Measurements from ENCODE around the gene ULK2. TPM values are rescaled to one million over a fixed set of nuclear protein-coding genes. Genes with fewer than 3 reads are reported as not detected.
A peak's percentile ranks its signal among the peaks of the same experiment; 100 is the strongest.
"Not testable (repeated sequence)": the region's sequence is repeated elsewhere in the genome, so short reads cannot be mapped to it uniquely, and the experiment has no call there.

Gene ULK2
- total and polyA plus RNA-seq, 2 experiments from 2014 or later = 6.8 to 19.2 TPM

DNA sequence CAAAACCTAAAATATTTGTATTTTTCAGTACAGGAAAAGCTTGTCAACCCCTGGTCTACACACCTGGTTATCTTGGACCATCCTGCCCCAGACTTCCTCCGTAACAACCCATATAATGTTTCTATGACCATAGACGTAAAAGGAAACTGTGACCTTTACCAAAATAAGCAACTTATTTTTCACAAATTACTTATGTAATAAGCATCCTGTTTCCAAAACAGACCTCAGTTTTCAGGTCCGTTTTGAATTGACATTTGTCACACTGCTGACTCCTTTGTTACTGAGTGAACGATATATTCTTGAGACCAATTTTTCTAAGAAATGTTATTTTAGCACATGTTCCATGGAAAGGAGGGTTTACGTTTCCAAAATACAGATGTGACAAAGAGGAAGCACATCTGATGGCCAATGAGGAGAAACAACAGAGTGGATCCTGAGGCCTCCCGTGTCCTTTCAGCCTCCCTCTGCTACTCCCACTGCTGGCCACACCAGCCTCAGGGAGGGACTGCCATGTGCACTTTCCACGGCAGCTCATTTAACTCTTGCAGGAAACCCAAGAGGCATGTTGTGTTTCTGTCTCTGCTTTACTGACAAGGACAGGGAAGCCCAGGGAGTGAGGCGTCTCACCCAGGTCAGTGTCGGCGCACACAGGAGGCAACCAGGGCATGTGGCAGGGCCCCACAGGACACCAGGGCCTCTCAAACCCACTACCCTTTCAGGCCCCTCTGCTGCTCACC lies 99.5 kb downstream of the ULK2 start:
- in situ Hi-C loops (cut with MboI) = loop anchor here (5.0 to 25.0 kb wide), 3 partner anchors 256 to 506 kb away; partner anchors contain the start of gene B9D1

DNA sequence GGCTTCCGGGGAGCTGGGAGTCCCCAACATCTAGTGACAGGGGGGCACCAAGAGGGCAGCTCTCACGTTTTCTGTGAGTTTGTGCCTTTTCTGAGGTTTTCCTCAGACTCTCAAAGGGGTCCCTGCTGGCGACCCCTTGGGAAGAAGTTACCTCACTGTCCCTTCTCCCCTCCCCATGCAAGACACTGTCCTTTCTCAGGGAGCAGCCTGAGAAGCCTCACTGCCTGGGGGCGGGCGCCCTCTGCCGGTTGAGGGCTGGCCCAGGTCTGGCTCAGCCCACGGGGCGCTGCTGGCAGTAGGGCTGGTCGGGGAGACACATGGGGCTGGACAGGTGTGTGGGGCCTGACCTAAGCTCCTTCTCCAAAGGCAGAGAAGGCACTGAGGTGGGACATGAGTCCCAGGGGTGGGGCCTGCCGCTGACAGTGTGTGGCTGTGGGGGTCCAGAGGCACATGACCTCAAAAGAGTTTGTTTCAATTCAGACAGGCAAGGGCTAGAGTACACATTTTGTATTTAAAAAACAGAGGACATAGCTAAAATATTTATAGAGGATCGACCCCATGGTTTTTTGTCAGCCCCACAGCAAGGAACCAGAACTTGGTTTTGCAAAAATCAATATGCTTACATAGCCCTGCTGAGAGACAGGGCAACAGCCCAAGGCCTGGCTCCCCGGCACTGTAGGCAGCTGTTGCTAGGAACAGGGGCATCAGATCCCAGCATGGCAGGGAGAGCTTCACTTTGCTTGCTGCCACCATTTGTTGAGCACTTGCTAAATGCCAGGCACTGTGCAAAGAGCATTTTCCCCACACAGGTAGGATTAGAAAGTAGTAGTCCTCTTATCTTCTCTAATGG lies 101.1 kb downstream of the ULK2 start:
- Histone ChIP-seq H3K27me3 (replicated peaks; ENCODE audit: insufficient read depth) (no peaks in the 10 kb centered on the region), H3K9me3 (ENCODE audit: low read depth) (no peaks in the 10 kb centered on the region), H3K27ac (no peak overlapping the region), H3K4me1 (ENCODE audit: insufficient read depth) (peaks cover 15% of the 10 kb centered on the region), H4K20me1 (ENCODE audit: insufficient read depth) (no peaks in the 10 kb centered on the region), H2AFZ (no peak overlapping the region), H3K4me2 (ENCODE audit: unreplicated experiment) (no peak overlapping the region), H3K9ac (no peak overlapping the region), H3K4me3 (no peak overlapping the region), H3K9me2 (ENCODE audit: insufficient read depth) (no peaks in the 10 kb centered on the region), H3K79me2 (ENCODE audit: insufficient read depth) (no peaks in the 10 kb centered on the region), H3K36me3 (ENCODE audit: low read depth) (no peaks in the 10 kb centered on the region), H3F3A (ENCODE audit: insufficient read depth) (no peaks in the 10 kb centered on the region)
- WGBS, 2 experiments (ENCODE audit: low coverage in 1 of 2, low lambda C conversion rate in 2 of 2, missing lambda C conversion rate in 2 of 2) = 11 to 18% methylated on average over 12 of the region's 12 CpGs
- peak; percentile 75 for DNase-seq
- in situ Hi-C loops (cut with MboI) = loop anchor here (5.0 to 25.0 kb wide), 3 partner anchors 254 to 504 kb away; partner anchors contain the start of gene B9D1
- no peak for TF ChIP-seq EZH2phosphoT487 (IDR thresholded peaks at IDR 0.05; ENCODE audit: insufficient read depth, low read depth)
- TF ChIP-seq EZH2 (IDR thresholded peaks at IDR 0.05; ENCODE audit: insufficient read depth, poor library complexity, severe bottlenecking) = no peak

More for the DNA sequence above, 99.5 kb downstream of the ULK2 start:
- WGBS, 2 experiments (ENCODE audit: low coverage in 1 of 2, low lambda C conversion rate in 2 of 2, missing lambda C conversion rate in 2 of 2) = 52% methylated on average over 10 of the region's 10 CpGs
- no peaks in the 10 kb centered on the region for H4K20me1 ChIP-seq (ENCODE audit: insufficient read depth)
- peaks cover 11% of the 10 kb centered on the region for H3K4me1 ChIP-seq (ENCODE audit: insufficient read depth)
- H3K9me3 ChIP-seq (ENCODE audit: low read depth) = no peaks in the 10 kb centered on the region
- no peaks in the 10 kb centered on the region for H3F3A ChIP-seq (ENCODE audit: insufficient read depth)
- no peak overlapping the region for H3K9ac ChIP-seq
- H3K4me3 ChIP-seq = no peak overlapping the region
- 0 out of 2 replicates have a peak overlapping the region, but pooled peaks have one; percentile 8 for H2AFZ ChIP-seq
- TF ChIP-seq EZH2phosphoT487 (IDR thresholded peaks at IDR 0.05; ENCODE audit: insufficient read depth, low read depth) (no peak), EZH2 (IDR thresholded peaks at IDR 0.05; ENCODE audit: insufficient read depth, poor library complexity, severe bottlenecking) (no peak)
- no peaks in the 10 kb centered on the region for H3K36me3 ChIP-seq (ENCODE audit: low read depth)
- no peaks in the 10 kb centered on the region for H3K9me2 ChIP-seq (ENCODE audit: insufficient read depth)
- no peaks in the 10 kb centered on the region for H3K79me2 ChIP-seq (ENCODE audit: insufficient read depth)
- no peaks in the 10 kb centered on the region for H3K27me3 ChIP-seq (replicated peaks; ENCODE audit: insufficient read depth)
- no peak overlapping the region for H3K4me2 ChIP-seq (ENCODE audit: unreplicated experiment)
- no peak overlapping the region for H3K27ac ChIP-seq
- DNase-seq = no peak

DNA sequence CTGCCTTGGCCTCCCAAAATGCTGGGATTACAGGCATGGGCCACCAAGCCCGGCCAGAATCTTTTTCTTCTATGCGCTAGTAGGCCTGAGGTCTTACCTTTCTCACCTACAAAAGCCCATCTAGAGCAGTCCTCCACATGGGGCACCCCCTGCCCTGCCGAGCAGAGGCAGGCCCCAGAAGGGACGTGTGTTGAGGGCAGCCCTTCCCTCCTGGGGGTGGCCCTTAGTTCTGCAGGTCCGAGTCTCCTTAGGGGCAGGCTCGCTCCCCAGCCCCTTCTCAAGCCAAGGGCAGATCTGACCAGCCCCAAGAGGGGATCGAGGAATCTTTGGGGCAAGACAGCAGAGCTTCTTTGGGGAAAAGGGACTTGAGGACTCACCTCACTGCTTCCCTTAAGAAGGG lies 101.7 kb downstream of the ULK2 start:
- no peaks in the 10 kb centered on the region for H3K79me2 ChIP-seq (ENCODE audit: insufficient read depth)
- H3K9me2 ChIP-seq (ENCODE audit: insufficient read depth) = no peaks in the 10 kb centered on the region
- no peaks in the 10 kb centered on the region for H3K36me3 ChIP-seq (ENCODE audit: low read depth)
- no peak overlapping the region for H3K27ac ChIP-seq
- peaks cover 15% of the 10 kb centered on the region for H3K4me1 ChIP-seq (ENCODE audit: insufficient read depth)
- H3K4me3 ChIP-seq = no peak overlapping the region
- WGBS, 2 experiments (ENCODE audit: low coverage in 1 of 2, low lambda C conversion rate in 2 of 2, missing lambda C conversion rate in 2 of 2) = 53 to 58% methylated on average over 7 of the region's 7 CpGs
- no peaks in the 10 kb centered on the region for H3F3A ChIP-seq (ENCODE audit: insufficient read depth)
- no peaks in the 10 kb centered on the region for H3K9me3 ChIP-seq (ENCODE audit: low read depth)
- TF ChIP-seq EZH2phosphoT487 (IDR thresholded peaks at IDR 0.05; ENCODE audit: insufficient read depth, low read depth) (no peak), EZH2 (IDR thresholded peaks at IDR 0.05; ENCODE audit: insufficient read depth, poor library complexity, severe bottlenecking) (no peak)
- no peaks in the 10 kb centered on the region for H4K20me1 ChIP-seq (ENCODE audit: insufficient read depth)
- H3K9ac ChIP-seq = no peak overlapping the region
- no peak overlapping the region for H3K4me2 ChIP-seq (ENCODE audit: unreplicated experiment)
- in situ Hi-C loops (cut with MboI) = loop anchor here (5.0 to 25.0 kb wide), 3 partner anchors 254 to 504 kb away; partner anchors contain the start of gene B9D1
- DNase-seq = no peak
- no peaks in the 10 kb centered on the region for H3K27me3 ChIP-seq (replicated peaks; ENCODE audit: insufficient read depth)
- no peak overlapping the region for H2AFZ ChIP-seq

DNA sequence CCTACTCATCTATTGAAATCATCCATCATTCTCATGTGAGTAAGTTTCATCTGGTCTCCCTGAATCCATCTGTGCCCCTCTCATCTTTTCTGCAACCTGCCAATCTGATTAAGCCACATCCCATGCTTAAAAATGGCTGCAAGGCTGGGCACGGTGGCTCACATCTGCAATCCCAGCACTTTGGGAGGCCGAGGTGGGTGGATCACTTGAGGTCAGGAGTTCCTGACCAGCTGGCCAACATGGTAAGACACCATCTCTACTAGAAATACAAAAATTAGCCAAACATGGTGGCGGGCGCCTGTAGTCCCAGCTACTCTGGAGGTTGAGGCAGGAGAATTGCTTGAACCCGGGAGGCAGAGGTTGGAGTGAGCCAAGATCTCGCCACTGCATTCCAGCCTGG lies 103.7 kb downstream of the ULK2 start:
- not testable (repeated sequence) for H3K4me2 ChIP-seq (ENCODE audit: unreplicated experiment); H3K9ac ChIP-seq; H2AFZ ChIP-seq; H4K20me1 ChIP-seq (ENCODE audit: insufficient read depth); H3K36me3 ChIP-seq (ENCODE audit: low read depth); H3K27me3 ChIP-seq (replicated peaks; ENCODE audit: insufficient read depth); H3K9me3 ChIP-seq (ENCODE audit: low read depth); H3K9me2 ChIP-seq (ENCODE audit: insufficient read depth); H3K79me2 ChIP-seq (ENCODE audit: insufficient read depth); H3K4me3 ChIP-seq; H3K4me1 ChIP-seq (ENCODE audit: insufficient read depth); H3F3A ChIP-seq (ENCODE audit: insufficient read depth); H3K27ac ChIP-seq; DNase-seq
- in situ Hi-C loops (cut with MboI) = loop anchor here (10.0 to 25.0 kb wide), 2 partner anchors 399 to 502 kb away; partner anchors contain the start of gene B9D1
- 80 to 88% methylated on average over 6 of the region's 6 CpGs for WGBS, 2 experiments (ENCODE audit: low coverage in 1 of 2, low lambda C conversion rate in 2 of 2, missing lambda C conversion rate in 2 of 2)
